B cell (primary cell): ENCODE measurements around the gene SERTAD2.

ENCODE experiments used
- CTCF ChIP-seq: fragments of 200-600 bp; IDR thresholded peaks from one replicate; pipeline ENCODE4 v1.8.0; 2022; ENCODE audit warnings: antibody characterized with exemption, mild to moderate bottlenecking
- EZH2 ChIP-seq: IDR thresholded peaks from 2 replicates; pipeline ENCODE4 v1.6.1; 2012; ENCODE audit warnings: borderline replicate concordance, low read depth, mild to moderate bottlenecking, moderate library complexity, low read length; ENCODE audit not compliant: insufficient read depth, poor library complexity, severe bottlenecking

GRCh38 chr2:64609942-64610281, 43.8 kb downstream of the SERTAD2 start:
- TF ChIP-seq CTCF (no peak), EZH2 (no peak)
